ENCODE measurements around the gene MCOLN1. TPM values are rescaled to one million over a fixed set of nuclear protein-coding genes. Genes with fewer than 3 reads are reported as not detected.

Gene MCOLN1
- polyA plus RNA-seq, 1 experiment, result 12.8 TPM

- Histone ChIP-seq H3K27me3 (ENCODE audit: control insufficient read depth, insufficient read depth, low read length) (no peaks in the 10 kb centered on the region), H3K9me3 (ENCODE audit: control insufficient read depth, insufficient read depth, low read length) (peaks cover 18% of the 10 kb centered on the region; the same call in 1 of the 2 replicates), H3K4me3 (ENCODE audit: low read depth, low read length) (no peak overlapping the region), H3K27ac (ENCODE audit: low read depth, low read length) (no peak overlapping the region)
- DNase-seq (ENCODE audit: low read depth, low spot score), result no peak
- ChIA-PET CTCF (no interaction called here), POLR2A (interaction anchor here (0.6 kb wide), 1 partner anchor 40 kb away, joined by 4 read pairs; no protein-coding TSS in a partner anchor)
- TF ChIP-seq CTCF (IDR thresholded peaks at IDR 0.05; ENCODE audit: low read depth, low read length), result no peak
Measured at GRCh38 chr19:7544626-7545025, 22.2 kb downstream of the MCOLN1 start.

GRCh38 chr19:7545300-7545699, 22.9 kb downstream of the MCOLN1 start:
- no peak overlapping the region for H3K4me3 ChIP-seq (ENCODE audit: low read depth, low read length)
- POLR2A ChIA-PET, result no interaction called here
- CTCF ChIA-PET, result no interaction called here
- no peak overlapping the region for H3K27ac ChIP-seq (ENCODE audit: low read depth, low read length)
- peaks cover 20% of the 10 kb centered on the region; the same call in 1 of the 2 replicates for H3K9me3 ChIP-seq (ENCODE audit: control insufficient read depth, insufficient read depth, low read length)
- H3K27me3 ChIP-seq (ENCODE audit: control insufficient read depth, insufficient read depth, low read length), result no peaks in the 10 kb centered on the region
- DNase-seq (ENCODE audit: low read depth, low spot score), result no peak
- TF ChIP-seq CTCF (IDR thresholded peaks at IDR 0.05; ENCODE audit: low read depth, low read length), result no peak

- no peak for TF ChIP-seq CTCF (IDR thresholded peaks at IDR 0.05; ENCODE audit: low read depth, low read length)
- no peak for DNase-seq (ENCODE audit: low read depth, low spot score)
- no peaks in the 10 kb centered on the region for H3K27me3 ChIP-seq (ENCODE audit: control insufficient read depth, insufficient read depth, low read length)
- H3K4me3 ChIP-seq (ENCODE audit: low read depth, low read length), result no peak overlapping the region
- ChIA-PET POLR2A (no interaction called here), CTCF (no interaction called here)
- peaks cover 20% of the 10 kb centered on the region; the same call in 1 of the 2 replicates for H3K9me3 ChIP-seq (ENCODE audit: control insufficient read depth, insufficient read depth, low read length)
- H3K27ac ChIP-seq (ENCODE audit: low read depth, low read length), result no peak overlapping the region
Measured at GRCh38 chr19:7545904-7546303, 23.5 kb downstream of the MCOLN1 start.

GRCh38 chr19:7547159-7547558, 24.7 kb downstream of the MCOLN1 start:
- Histone ChIP-seq H3K27me3 (ENCODE audit: control insufficient read depth, insufficient read depth, low read length) (no peaks in the 10 kb centered on the region), H3K27ac (ENCODE audit: low read depth, low read length) (no peak overlapping the region), H3K4me3 (ENCODE audit: low read depth, low read length) (no peak overlapping the region), H3K9me3 (ENCODE audit: control insufficient read depth, insufficient read depth, low read length) (peaks cover 13% of the 10 kb centered on the region; the same call in 1 of the 2 replicates)
- POLR2A ChIA-PET, result interaction anchor here (0.7 kb wide), 1 partner anchor 442 kb away, joined by 4 read pairs; no protein-coding TSS in a partner anchor
- TF ChIP-seq CTCF (IDR thresholded peaks at IDR 0.05; ENCODE audit: low read depth, low read length), result no peak
- no peak for DNase-seq (ENCODE audit: low read depth, low spot score)
- CTCF ChIA-PET, result interaction anchor here (0.6 to 1.7 kb wide), 2 partner anchors 20 to 21 kb away, joined by 3 to 9 read pairs; no protein-coding TSS in a partner anchor

GRCh38 chr19:7549429-7550148, 27.2 kb downstream of the MCOLN1 start:
- POLR2A ChIA-PET, result interaction anchor here (0.7 kb wide), 1 partner anchor 15 kb away, joined by 3 read pairs; no protein-coding TSS in a partner anchor
- peaks cover 17% of the 10 kb centered on the region; the same call in 1 of the 2 replicates for H3K9me3 ChIP-seq (ENCODE audit: control insufficient read depth, insufficient read depth, low read length)
- H3K27me3 ChIP-seq (ENCODE audit: control insufficient read depth, insufficient read depth, low read length), result no peaks in the 10 kb centered on the region
- TF ChIP-seq CTCF (IDR thresholded peaks at IDR 0.05; ENCODE audit: low read depth, low read length), result no peak
- DNase-seq (ENCODE audit: low read depth, low spot score), result no peak
- no peak overlapping the region for H3K4me3 ChIP-seq (ENCODE audit: low read depth, low read length)
- CTCF ChIA-PET, result interaction anchor here (1.8 kb wide), 1 partner anchor 19 kb away, joined by 6 read pairs; no protein-coding TSS in a partner anchor
- no peak overlapping the region for H3K27ac ChIP-seq (ENCODE audit: low read depth, low read length)
